HepG2 (cell line): ENCODE data around the gene RAB28. TPM values are rescaled to one million over a fixed set of nuclear protein-coding genes. Genes with fewer than 3 reads are reported as not detected.

ENCODE experiments used
- ATAC-seq: fragments of 200-7000 bp; cut with Tn5 transposase; 3 replicates; pipeline ENCODE4 v1.9.1; 2020; ENCODE audit warnings: mild to moderate bottlenecking, moderate library complexity
- BruUV-seq: library from RNA; stranded (reverse); fragments of 400-500 nt; replicated peaks from 2 replicates; lab custom pipeline; 2021; lab: Mats Ljungman, UMichigan
- CTCF ChIA-PET: fragments of 300-600 bp; formaldehyde crosslinking; extraction: SDS; loops from one replicate; lab custom pipeline; 2021; ENCODE audit warnings: low total read pairs, inconsistent platforms, low intra/inter-chr PET ratio; lab: Yijun Ruan, JAX
- POLR2A ChIA-PET: fragments of 350-600 bp; sonication (Branson Sonifier 250); formaldehyde crosslinking; loops from one replicate; lab custom pipeline; 2020; ENCODE audit warnings: antibody characterized with exemption, inconsistent platforms; lab: Yijun Ruan, JAX
- DNase-seq: peaks from one replicate; pipeline ENCODE4 v3.0.0-alpha.2; 2015; ENCODE audit warnings: low spot score
- FAIRE-seq: peaks from 3 replicates; lab custom pipeline; 2011; peaks lifted over from hg19 to GRCh38; lab: Jason Lieb, UNC
- H2AFZ ChIP-seq: one replicate; pipeline ENCODE4 v1.6.1; 2011; ENCODE audit warnings: low read length, inconsistent platforms
- H3K27ac ChIP-seq: fragments of 300-600 bp; 3 replicates; pipeline ENCODE4 v1.8.0; 2011; ENCODE audit warnings: mixed run types, mild to moderate bottlenecking, mixed read lengths, low read length, inconsistent platforms; ENCODE audit not compliant: insufficient read depth; ENCODE audit errors: extremely low read length
- H3K27me3 ChIP-seq, 2 experiments: fragments of 200-600 bp in 1 of 2; 2 replicates in 1 of 2; 3 replicates in 1 of 2; pipeline versions ENCODE4 v1.6.0 to v1.8.0; 2011; ENCODE audit warnings: low read length in 2 of 2, mild to moderate bottlenecking in 2 of 2, moderate library complexity in 2 of 2, inconsistent platforms in 1 of 2; ENCODE audit not compliant: insufficient read depth in 2 of 2, control insufficient read depth in 1 of 2
- H3K36me3 ChIP-seq, 2 experiments: fragments of 200-600 bp in 1 of 2; replicated peaks in 1 of 2; 2 replicates in 1 of 2; 3 replicates in 1 of 2; pipeline versions ENCODE4 v1.5.1 to v1.8.0; 2011; ENCODE audit warnings: low read length in 2 of 2, inconsistent platforms in 1 of 2; ENCODE audit not compliant: insufficient read depth in 2 of 2, control insufficient read depth in 1 of 2
- H3K4me1 ChIP-seq: 2 replicates; pipeline ENCODE4 v1.5.1; 2012; ENCODE audit warnings: low read length, inconsistent platforms; ENCODE audit not compliant: insufficient read depth
- H3K4me2 ChIP-seq: 2 replicates; pipeline ENCODE4 v1.6.0; 2011; ENCODE audit warnings: low read depth, low read length, inconsistent platforms
- H3K4me3 ChIP-seq, 3 experiments: fragments of 200-600 bp in 1 of 3; sonication (generic), shearing (Covaris generic) in 1 of 3; replicated peaks in 1 of 3; 2 replicates each; pipeline ENCODE4 v1.5.1; 2011 to 2016; ENCODE audit warnings: low read length in 3 of 3, inconsistent platforms in 2 of 3, low read depth in 2 of 3, mild to moderate bottlenecking in 2 of 3, control low read depth in 1 of 3, mixed read lengths in 1 of 3; ENCODE audit not compliant: insufficient read depth in 1 of 3
- H3K79me2 ChIP-seq: one replicate; pipeline ENCODE4 v1.6.1; 2011; ENCODE audit warnings: low read length, inconsistent platforms; ENCODE audit not compliant: insufficient read depth
- H3K9ac ChIP-seq: 2 replicates; pipeline ENCODE4 v1.6.0; 2011; ENCODE audit warnings: mild to moderate bottlenecking, low read depth, low read length, inconsistent platforms; ENCODE audit not compliant: insufficient read depth
- H3K9me3 ChIP-seq: 2 replicates; pipeline ENCODE4 v1.5.1; 2012; ENCODE audit warnings: mild to moderate bottlenecking, low read length
- H4K20me1 ChIP-seq: 2 replicates; pipeline ENCODE4 v1.6.0; 2011; ENCODE audit warnings: inconsistent platforms, mild to moderate bottlenecking, low read length, moderate library complexity; ENCODE audit not compliant: insufficient read depth
- AGO2 ChIP-seq: fragments of 200-400 bp; formaldehyde crosslinking; optimal IDR thresholded peaks from 2 replicates; pipeline ENCODE3; 2017; ENCODE audit warnings: mild to moderate bottlenecking, low read depth, low read length, moderate library complexity
- ARHGAP35 ChIP-seq: sonication (generic); formaldehyde crosslinking; IDR thresholded peaks from 2 replicates; pipeline ENCODE4 v1.9.0; 2022; ENCODE audit warnings: mild to moderate bottlenecking, inconsistent platforms, moderate library complexity, missing genetic modification reagents, borderline replicate concordance
- CSRNP1 ChIP-seq: sonication (generic); formaldehyde crosslinking; IDR thresholded peaks from 2 replicates; pipeline ENCODE4 v1.8.1; 2023; ENCODE audit warnings: mild to moderate bottlenecking, missing genetic modification reagents
- FOXK1 ChIP-seq: sonication (generic); formaldehyde crosslinking; IDR thresholded peaks from 2 replicates; pipeline ENCODE4 v1.4.0; 2020; ENCODE audit warnings: low read depth, missing genetic modification reagents, borderline replicate concordance
- GPBP1L1 ChIP-seq: sonication (generic); formaldehyde crosslinking; IDR thresholded peaks from 2 replicates; pipeline ENCODE4 v1.5.0; 2020; ENCODE audit warnings: mild to moderate bottlenecking, missing genetic modification reagents
- HDAC1 ChIP-seq: sonication (generic); formaldehyde crosslinking; IDR thresholded peaks from 2 replicates; pipeline ENCODE4 v1.5.1; 2020; ENCODE audit warnings: mild to moderate bottlenecking, missing genetic modification reagents
- HMG20B ChIP-seq: conservative IDR thresholded peaks from 2 replicates; pipeline ENCODE4 v1.6.1; 2016; ENCODE audit warnings: missing genetic modification reagents, missing compliant biosample characterization
- NR2F1 ChIP-seq, 2 experiments: fragments of 450-650 bp in 1 of 2; formaldehyde crosslinking in 1 of 2; IDR thresholded peaks; 2 replicates each; pipeline versions ENCODE4 v1.5.0 to v1.6.1; 2016 to 2020; ENCODE audit warnings: mild to moderate bottlenecking in 1 of 2, missing compliant biosample characterization in 1 of 2, missing genetic modification reagents in 1 of 2, moderate library complexity in 1 of 2
- SP140L ChIP-seq: sonication (generic); formaldehyde crosslinking; IDR thresholded peaks from 2 replicates; pipeline ENCODE4 v1.4.0; 2020; ENCODE audit warnings: missing genetic modification reagents, borderline replicate concordance
- ZFP36L1 ChIP-seq: sonication (generic); formaldehyde crosslinking; IDR thresholded peaks from 2 replicates; pipeline ENCODE4 v1.8.0; 2022; ENCODE audit warnings: mild to moderate bottlenecking, missing genetic modification reagents, moderate library complexity
- ZFP36L2 ChIP-seq: sonication (generic); formaldehyde crosslinking; IDR thresholded peaks from 2 replicates; pipeline ENCODE4 v1.4.0; 2020; ENCODE audit warnings: missing genetic modification reagents
- ZNF124 ChIP-seq: sonication (generic); formaldehyde crosslinking; IDR thresholded peaks from 2 replicates; pipeline ENCODE4 v1.4.0; 2020; ENCODE audit warnings: missing genetic modification reagents
- ZNF329 ChIP-seq: sonication (generic); formaldehyde crosslinking; IDR thresholded peaks from 2 replicates; pipeline ENCODE4 v1.9.0; 2021; ENCODE audit warnings: low read depth, mild to moderate bottlenecking, missing genetic modification reagents
- ZNF670 ChIP-seq: sonication (generic); formaldehyde crosslinking; IDR thresholded peaks from 2 replicates; pipeline ENCODE4 v1.8.0; 2022; ENCODE audit warnings: mild to moderate bottlenecking, missing genetic modification reagents, borderline replicate concordance
- ZNF737 ChIP-seq: sonication (generic); formaldehyde crosslinking; IDR thresholded peaks from 2 replicates; pipeline ENCODE4 v1.5.0; 2020; ENCODE audit warnings: missing genetic modification reagents, mild to moderate bottlenecking, borderline replicate concordance
- ZNF768 ChIP-seq: sonication (generic); formaldehyde crosslinking; IDR thresholded peaks from 2 replicates; pipeline ENCODE4 v1.4.0; 2020; ENCODE audit warnings: missing genetic modification reagents
- WGBS: methylation state at CpG from one replicate; pipeline ENCODE4 v1.1.6; 2017; ENCODE audit warnings: low lambda C conversion rate; 5-methylcytosine and 5-hydroxymethylcytosine counted together
- in situ Hi-C: cut with HindIII; loops from 2 replicates; pipeline ENCODE4 v1.10.0; 2017; ENCODE audit warnings: low pct_unique_long_range_greater_than_20kb; ENCODE audit not compliant: extremely low pct_ligation_motif_present
- intact Hi-C: fragments of 100-400 bp; cut with micrococcal nuclease; formaldehyde crosslinking; loops from one replicate; pipeline ENCODE4 v1.10.0; 2022; ENCODE audit not compliant: unreplicated experiment
- polyA plus RNA-seq, 8 experiments: library from polyadenylated mRNA; depleted of rRNA in 3 of 8; stranded (reverse) in 7 of 8; unstranded in 1 of 8; fragments of >200 nt; fragmentation: Illumina TruSeq in 4 of 8; extraction: Trizol in 4 of 8; gene quantifications; 2 replicates each; pipeline versions ENCODE4 v1.2.1 to v1.2.3, GENCODE V29; 2011 to 2016; ENCODE audit warnings: low read depth in 4 of 8, missing spikeins in 1 of 8, mixed read lengths in 1 of 8; ENCODE audit not compliant: insufficient read depth in 1 of 8
- total RNA-seq, 5 experiments: library from RNA; depleted of rRNA; stranded (reverse); fragments of >200 nt; fragmentation: Illumina TruSeq; extraction: Trizol; gene quantifications; 2 replicates each; pipeline ENCODE4 v1.2.3, GENCODE V29; 2016; ENCODE audit warnings: low read depth in 1 of 5

Gene RAB28
- total and polyA plus RNA-seq, 2 of the 13 experiments (the other 11 are each of a cell fraction or from before 2014, with no cell fraction given): 11.8 to 18.2 TPM

GRCh38 chr4:13529128-13529919 lies 45.2 kb upstream of the RAB28 start:
- POLR2A ChIA-PET: no interaction called here
- H3K79me2 ChIP-seq: no peaks in the 10 kb centered on the region
- TF ChIP-seq NR2F1 (CRISPR knock-in tag; IDR thresholded peaks at IDR 0.05): no peak
- peak; percentile 77 for TF ChIP-seq ZNF768 (CRISPR knock-in tag)
- TF ChIP-seq, all 625 proteins: peak for 1
- CTCF ChIA-PET: no interaction called here
- Histone ChIP-seq H3K27ac (no peak overlapping the region), H2AFZ (no peak overlapping the region), H3K4me3 (no peak overlapping the region), H3K4me1 (0 out of 2 replicates have a peak, but pooled peaks cover 4% of the 10 kb centered on the region), H4K20me1 (no peaks in the 10 kb centered on the region), H3K27me3 (peaks cover 8 to 82% of the 10 kb centered on the region in 2 experiments; a peak in 4 of 5 replicates), H3K9ac (no peak overlapping the region), H3K36me3 (no peaks in the 10 kb centered on the region), H3K9me3 (no peaks in the 10 kb centered on the region), H3K4me2 (no peak overlapping the region)
- ATAC-seq: no peak
- intact Hi-C loops (no loop called here), in situ Hi-C loops (no loop called here)
- DNase-seq: no peak
- WGBS: 59% methylated on average over 32 of the region's 37 CpGs
- FAIRE-seq: no peak
- no TSS peak for BruUV-seq

- Histone ChIP-seq H3K27ac (no peak overlapping the region), H3K4me1 (no peaks in the 10 kb centered on the region), H3K9me3 (no peaks in the 10 kb centered on the region), H2AFZ (no peak overlapping the region), H3K79me2 (no peaks in the 10 kb centered on the region), H4K20me1 (no peaks in the 10 kb centered on the region), H3K27me3 (peaks cover 8 to 82% of the 10 kb centered on the region in 2 experiments; a peak in 4 of 5 replicates), H3K4me2 (no peak overlapping the region), H3K36me3 (no peaks in the 10 kb centered on the region), H3K9ac (no peak overlapping the region), H3K4me3 (no peak overlapping the region)
- FAIRE-seq (no peak), ATAC-seq (no peak), DNase-seq (no peak)
- 3% methylated on average over 4 of the region's 5 CpGs for WGBS
- no TSS peak for BruUV-seq
- TF ChIP-seq HDAC1: no peak
- TF ChIP-seq ZNF329: no peak
- TF ChIP-seq SP140L: no peak
- TF ChIP-seq ZFP36L1 (CRISPR knock-in tag): no peak
- no peak for TF ChIP-seq ZNF124 (CRISPR knock-in tag)
- TF ChIP-seq ZFP36L2 (CRISPR knock-in tag): no peak
- TF ChIP-seq ZNF737 (CRISPR knock-in tag): no peak
- TF ChIP-seq HMG20B (CRISPR knock-in tag): no peak
- TF ChIP-seq AGO2: no peak
- no peak for TF ChIP-seq CSRNP1 (CRISPR knock-in tag)
- no peak for TF ChIP-seq ARHGAP35 (CRISPR knock-in tag)
- TF ChIP-seq FOXK1 (CRISPR knock-in tag): no peak
- no peak for TF ChIP-seq ZNF670
- TF ChIP-seq GPBP1L1 (CRISPR knock-in tag): no peak
- in situ Hi-C loops: no loop called here
- POLR2A ChIA-PET: no interaction called here
- CTCF ChIA-PET: no interaction called here
- intact Hi-C loops: no loop called here
These were observed 44.6 kb upstream of the RAB28 start for GRCh38 chr4:13528821-13529127.
